Cardiac muscle cell (in vitro differentiated cells and primary cell): ENCODE data around the gene CFAP126. TPM values are rescaled to one million over a fixed set of nuclear protein-coding genes. Genes with fewer than 3 reads are reported as not detected.

ENCODE experiments used
- DNase-seq, 2 donors: peaks; one replicate each; pipeline versions ENCODE4 v3.0.0 to v3.0.0-alpha.2; 2010 to 2017; ENCODE audit warnings: low read depth in 1 of 2, low spot score in 1 of 2
- H3K27ac ChIP-seq: fragments of 200-600 bp; sonication (generic); 2 replicates; pipeline ENCODE4 v1.5.1; 2016
- H3K27me3 ChIP-seq: fragments of 200-600 bp; sonication (generic); 2 replicates; pipeline ENCODE4 v1.6.0; 2016; ENCODE audit warnings: control low read depth
- H3K36me3 ChIP-seq: fragments of 200-600 bp; sonication (generic); 2 replicates; pipeline ENCODE4 v1.5.1; 2016; ENCODE audit warnings: control low read depth
- H3K4me1 ChIP-seq: fragments of 200-600 bp; sonication (generic); 2 replicates; pipeline ENCODE4 v1.8.1; 2017; ENCODE audit warnings: low read depth, mild to moderate bottlenecking, mixed run types
- H3K4me3 ChIP-seq: fragments of 200-600 bp; sonication (generic); 2 replicates; pipeline ENCODE4 v1.5.1; 2016; ENCODE audit warnings: mild to moderate bottlenecking
- H3K9me3 ChIP-seq: fragments of 200-600 bp; sonication (generic); 2 replicates; pipeline ENCODE4 v1.5.1; 2017; ENCODE audit warnings: low read depth, mild to moderate bottlenecking, control low read depth
- CTCF ChIP-seq: IDR thresholded peaks from 2 replicates; pipeline ENCODE4 v1.5.1; 2012; ENCODE audit warnings: low read depth, mild to moderate bottlenecking, low read length
- polyA plus RNA-seq: library from polyadenylated mRNA; unstranded; fragments of >200 nt; fragmentation: Nextera tagmentation; extraction: Ambion mirVana; gene quantifications from 2 replicates; pipeline ENCODE4 v1.2.1, GENCODE V29; 2016
- total RNA-seq: library from RNA; depleted of rRNA; stranded (reverse); fragments of >200 nt; gene quantifications from 2 replicates; pipeline ENCODE4 v1.2.3, GENCODE V29; 2016

The CFAP126 gene
- total and polyA plus RNA-seq, 2 experiments from 2014 or later = not detected

GRCh38 chr1:161350671-161351070 lies 17.0 kb downstream of the CFAP126 start:
- H3K27ac ChIP-seq = no peak overlapping the region
- H3K9me3 ChIP-seq = no peaks in the 10 kb centered on the region
- no peaks in the 10 kb centered on the region for H3K4me1 ChIP-seq
- no peak overlapping the region for H3K4me3 ChIP-seq
- TF ChIP-seq CTCF = no peak
- DNase-seq = no peak
- H3K36me3 ChIP-seq = peaks cover 6% of the 10 kb centered on the region
- no peaks in the 10 kb centered on the region for H3K27me3 ChIP-seq

- Histone ChIP-seq H3K36me3 (peaks cover 28% of the 10 kb centered on the region), H3K27ac (no peak overlapping the region), H3K27me3 (no peaks in the 10 kb centered on the region), H3K4me3 (no peak overlapping the region), H3K9me3 (no peaks in the 10 kb centered on the region), H3K4me1 (no peaks in the 10 kb centered on the region)
- TF ChIP-seq CTCF = no peak
- DNase-seq = no peak
These were observed 24.9 kb downstream of the CFAP126 start for GRCh38 chr1:161342821-161343220.

- H3K4me1 ChIP-seq = no peaks in the 10 kb centered on the region
- H3K4me3 ChIP-seq = no peak overlapping the region
- H3K27me3 ChIP-seq = no peaks in the 10 kb centered on the region
- H3K9me3 ChIP-seq = no peaks in the 10 kb centered on the region
- no peak for TF ChIP-seq CTCF
- no peak for DNase-seq
- no peak overlapping the region for H3K27ac ChIP-seq
- H3K36me3 ChIP-seq = peaks cover 29% of the 10 kb centered on the region
These were observed 25.5 kb downstream of the CFAP126 start for GRCh38 chr1:161342177-161342576.

DNA sequence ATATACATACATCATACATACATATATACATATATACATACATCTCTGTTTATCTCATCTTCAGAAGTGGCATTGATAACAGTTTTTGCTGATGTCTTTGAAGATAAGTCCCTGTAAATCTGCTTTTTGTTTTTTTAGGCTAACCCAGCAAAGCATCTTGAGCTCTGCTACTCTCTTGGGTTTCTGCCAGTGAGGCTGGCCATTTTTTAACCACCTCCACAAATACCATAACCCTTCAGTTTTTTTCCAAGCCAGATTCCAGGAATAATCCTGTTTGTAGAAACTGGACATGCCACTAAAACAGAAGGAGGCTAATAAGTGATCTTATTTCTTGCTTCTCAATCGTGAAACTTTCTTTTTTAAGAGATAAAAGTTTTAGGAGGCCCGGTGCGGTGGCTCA lies 31.9 kb downstream of the CFAP126 start:
- Histone ChIP-seq H3K9me3 (no peaks in the 10 kb centered on the region), H3K27ac (no peak overlapping the region)
- DNase-seq = peak in 1 of 2 donors; percentile 9

GRCh38 chr1:161333166-161333565 lies 34.5 kb downstream of the CFAP126 start:
- H3K27me3 ChIP-seq = no peaks in the 10 kb centered on the region
- no peak overlapping the region for H3K27ac ChIP-seq
- H3K4me3 ChIP-seq = no peak overlapping the region
- peaks cover 29% of the 10 kb centered on the region for H3K36me3 ChIP-seq
- no peak for TF ChIP-seq CTCF
- H3K4me1 ChIP-seq = no peaks in the 10 kb centered on the region
- no peak for DNase-seq
- H3K9me3 ChIP-seq = no peaks in the 10 kb centered on the region

More for the DNA sequence above, 31.9 kb downstream of the CFAP126 start:
- Histone ChIP-seq H3K4me1 (no peaks in the 10 kb centered on the region), H3K27me3 (no peaks in the 10 kb centered on the region), H3K4me3 (no peak overlapping the region), H3K36me3 (peaks cover 23% of the 10 kb centered on the region)
- no peak for TF ChIP-seq CTCF

- no peak overlapping the region for H3K4me3 ChIP-seq
- no peaks in the 10 kb centered on the region for H3K9me3 ChIP-seq
- peaks cover 39% of the 10 kb centered on the region for H3K36me3 ChIP-seq
- no peak for DNase-seq
- no peak for TF ChIP-seq CTCF
- no peaks in the 10 kb centered on the region for H3K27me3 ChIP-seq
- no peak overlapping the region for H3K27ac ChIP-seq
- H3K4me1 ChIP-seq = no peaks in the 10 kb centered on the region
These were observed 37.3 kb downstream of the CFAP126 start for GRCh38 chr1:161330346-161330745.
